Measurements from ENCODE around the gene ARPC4. TPM values are rescaled to one million over a fixed set of nuclear protein-coding genes. Genes with fewer than 3 reads are reported as not detected.

The ARPC4 gene
- total RNA-seq, 1 donor = 284 TPM

- Histone ChIP-seq H3K27me3 (ENCODE audit: insufficient read depth, low read length) (no peaks in the 10 kb centered on the region), H3K4me1 (ENCODE audit: insufficient read depth, low read length) (peaks cover 59% of the 10 kb centered on the region), H3K9me3 (ENCODE audit: low read depth, low read length) (no peaks in the 10 kb centered on the region), H3K4me3 (ENCODE audit: low read length) (no peak overlapping the region)
These were observed 2.3 kb downstream of the ARPC4 start for GRCh38 chr3:9795207-9795606.

GRCh38 chr3:9797196-9797945, 4.5 kb downstream of the ARPC4 start:
- Histone ChIP-seq H3K27me3 (ENCODE audit: insufficient read depth, low read length) (no peaks in the 10 kb centered on the region), H3K4me3 (ENCODE audit: low read length) (no peak overlapping the region), H3K4me1 (ENCODE audit: insufficient read depth, low read length) (peaks cover 44% of the 10 kb centered on the region), H3K9me3 (ENCODE audit: low read depth, low read length) (no peaks in the 10 kb centered on the region)

GRCh38 chr3:9800529-9800928, 7.6 kb downstream of the ARPC4 start:
- Histone ChIP-seq H3K4me1 (ENCODE audit: insufficient read depth, low read length) (peaks cover 22% of the 10 kb centered on the region), H3K9me3 (ENCODE audit: low read depth, low read length) (no peaks in the 10 kb centered on the region), H3K4me3 (ENCODE audit: low read length) (no peak overlapping the region), H3K27me3 (ENCODE audit: insufficient read depth, low read length) (no peaks in the 10 kb centered on the region)

- H3K4me3 ChIP-seq (ENCODE audit: low read length) = no peak overlapping the region
- peaks cover 10% of the 10 kb centered on the region for H3K4me1 ChIP-seq (ENCODE audit: insufficient read depth, low read length)
- no peaks in the 10 kb centered on the region for H3K27me3 ChIP-seq (ENCODE audit: insufficient read depth, low read length)
- H3K9me3 ChIP-seq (ENCODE audit: low read depth, low read length) = no peaks in the 10 kb centered on the region
These were observed 10.6 kb downstream of the ARPC4 start for GRCh38 chr3:9803494-9803893.

GRCh38 chr3:9804996-9805395, 12.1 kb downstream of the ARPC4 start:
- no peak overlapping the region for H3K4me3 ChIP-seq (ENCODE audit: low read length)
- H3K9me3 ChIP-seq (ENCODE audit: low read depth, low read length) = no peaks in the 10 kb centered on the region
- H3K27me3 ChIP-seq (ENCODE audit: insufficient read depth, low read length) = no peaks in the 10 kb centered on the region
- peaks cover 21% of the 10 kb centered on the region for H3K4me1 ChIP-seq (ENCODE audit: insufficient read depth, low read length)

GRCh38 chr3:9806137-9806536, 13.3 kb downstream of the ARPC4 start:
- Histone ChIP-seq H3K4me3 (ENCODE audit: low read length) (no peak overlapping the region), H3K27me3 (ENCODE audit: insufficient read depth, low read length) (no peaks in the 10 kb centered on the region), H3K9me3 (ENCODE audit: low read depth, low read length) (no peaks in the 10 kb centered on the region), H3K4me1 (ENCODE audit: insufficient read depth, low read length) (peaks cover 31% of the 10 kb centered on the region)

GRCh38 chr3:9806688-9807589, 14.1 kb downstream of the ARPC4 start:
- H3K4me3 ChIP-seq (ENCODE audit: low read length) = no peak overlapping the region
- no peaks in the 10 kb centered on the region for H3K9me3 ChIP-seq (ENCODE audit: low read depth, low read length)
- H3K4me1 ChIP-seq (ENCODE audit: insufficient read depth, low read length) = peaks cover 31% of the 10 kb centered on the region
- H3K27me3 ChIP-seq (ENCODE audit: insufficient read depth, low read length) = no peaks in the 10 kb centered on the region

- Histone ChIP-seq H3K9me3 (ENCODE audit: low read depth, low read length) (no peaks in the 10 kb centered on the region), H3K4me3 (ENCODE audit: low read length) (no peak overlapping the region), H3K4me1 (ENCODE audit: insufficient read depth, low read length) (peaks cover 31% of the 10 kb centered on the region), H3K27me3 (ENCODE audit: insufficient read depth, low read length) (no peaks in the 10 kb centered on the region)
These were observed 15.1 kb downstream of the ARPC4 start for GRCh38 chr3:9807981-9808344.

- H3K9me3 ChIP-seq (ENCODE audit: low read depth, low read length) = no peaks in the 10 kb centered on the region
- no peaks in the 10 kb centered on the region for H3K27me3 ChIP-seq (ENCODE audit: insufficient read depth, low read length)
- H3K4me1 ChIP-seq (ENCODE audit: insufficient read depth, low read length) = peaks cover 31% of the 10 kb centered on the region
- no peak overlapping the region for H3K4me3 ChIP-seq (ENCODE audit: low read length)
These were observed 15.6 kb downstream of the ARPC4 start for GRCh38 chr3:9808345-9809037.

- Histone ChIP-seq H3K4me3 (ENCODE audit: low read length) (peak overlapping the region; percentile 48), H3K9me3 (ENCODE audit: low read depth, low read length) (no peaks in the 10 kb centered on the region), H3K4me1 (ENCODE audit: insufficient read depth, low read length) (peaks cover 31% of the 10 kb centered on the region), H3K27me3 (ENCODE audit: insufficient read depth, low read length) (no peaks in the 10 kb centered on the region)
These were observed 16.3 kb downstream of the ARPC4 start for GRCh38 chr3:9809239-9809614.

GRCh38 chr3:9809615-9810432, 16.9 kb downstream of the ARPC4 start, which contains the start of gene TTLL3:
Gene TTLL3, plus strand, starts transcription at chr3:9810262. Its CDS starts 400 bp downstream, at chr3:9810662.
- H3K4me1 ChIP-seq (ENCODE audit: insufficient read depth, low read length) = peaks cover 31% of the 10 kb centered on the region
- H3K4me3 ChIP-seq (ENCODE audit: low read length) = peak within 1 kb of the TSS; percentile 48
- H3K9me3 ChIP-seq (ENCODE audit: low read depth, low read length) = no peaks in the 10 kb centered on the region
- no peaks in the 10 kb centered on the region for H3K27me3 ChIP-seq (ENCODE audit: insufficient read depth, low read length)

- Histone ChIP-seq H3K9me3 (ENCODE audit: low read depth, low read length) (no peaks in the 10 kb centered on the region), H3K4me3 (ENCODE audit: low read length) (peak overlapping the region; percentile 48), H3K27me3 (ENCODE audit: insufficient read depth, low read length) (no peaks in the 10 kb centered on the region), H3K4me1 (ENCODE audit: insufficient read depth, low read length) (peaks cover 31% of the 10 kb centered on the region)
These were observed 17.5 kb downstream of the ARPC4 start for GRCh38 chr3:9810433-9810770.

- peak overlapping the region; percentile 48 for H3K4me3 ChIP-seq (ENCODE audit: low read length)
These were observed 18.0 kb downstream of the ARPC4 start for GRCh38 chr3:9810846-9811245.

GRCh38 chr3:9812870-9813483, 20.1 kb downstream of the ARPC4 start:
- Histone ChIP-seq H3K9me3 (ENCODE audit: low read depth, low read length) (no peaks in the 10 kb centered on the region), H3K4me3 (ENCODE audit: low read length) (no peak overlapping the region), H3K27me3 (ENCODE audit: insufficient read depth, low read length) (no peaks in the 10 kb centered on the region), H3K4me1 (ENCODE audit: insufficient read depth, low read length) (peaks cover 26% of the 10 kb centered on the region)

More at GRCh38 chr3:9810846-9811245, 18.0 kb downstream of the ARPC4 start:
- Histone ChIP-seq H3K9me3 (ENCODE audit: low read depth, low read length) (no peaks in the 10 kb centered on the region), H3K27me3 (ENCODE audit: insufficient read depth, low read length) (no peaks in the 10 kb centered on the region), H3K4me1 (ENCODE audit: insufficient read depth, low read length) (peaks cover 31% of the 10 kb centered on the region)

Measured in mononuclear cell (primary cell).